Mammary epithelial cell (primary cell): ENCODE data around the gene SH3D19.

Experiments used
- EZH2 ChIP-seq: IDR thresholded peaks from 2 replicates; pipeline ENCODE4 v1.6.1; 2012; ENCODE audit warnings: low read length, inconsistent platforms, borderline replicate concordance
- TF ChIP-seq, protein P1 (sequence below), 2 donors: IDR thresholded peaks in 1 of 2; conservative IDR thresholded peaks in 1 of 2; 2 replicates each; pipeline ENCODE4 v1.5.1; 2011 to 2012; ENCODE audit warnings: inconsistent platforms in 2 of 2, low read length in 2 of 2, mild to moderate bottlenecking in 2 of 2, control low read depth in 1 of 2, low read depth in 1 of 2; ENCODE audit not compliant: insufficient read depth in 1 of 2; ENCODE audit errors: extremely low read depth in 1 of 2

DNA sequence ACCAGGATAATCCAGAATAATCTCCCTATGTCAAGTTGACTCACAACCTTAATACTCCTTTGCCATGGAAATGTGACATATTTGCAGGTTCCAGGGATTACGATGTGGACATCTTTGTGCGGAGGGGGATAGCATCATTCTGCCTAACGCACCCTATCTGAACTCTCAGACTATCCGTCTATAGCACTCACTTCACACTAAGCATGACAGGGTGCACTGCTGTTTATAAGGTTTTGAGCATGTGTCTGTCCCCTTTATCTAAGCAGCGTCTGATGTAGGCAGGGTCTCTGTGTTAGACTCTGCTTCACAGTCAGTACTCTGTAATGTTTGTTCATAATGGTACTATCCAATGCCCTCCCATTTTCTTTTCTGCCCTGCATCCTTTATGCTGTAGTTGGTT is 91.8 kb downstream of the SH3D19 start:
- TF ChIP-seq EZH2: no peak
- TF ChIP-seq, protein P1, sequence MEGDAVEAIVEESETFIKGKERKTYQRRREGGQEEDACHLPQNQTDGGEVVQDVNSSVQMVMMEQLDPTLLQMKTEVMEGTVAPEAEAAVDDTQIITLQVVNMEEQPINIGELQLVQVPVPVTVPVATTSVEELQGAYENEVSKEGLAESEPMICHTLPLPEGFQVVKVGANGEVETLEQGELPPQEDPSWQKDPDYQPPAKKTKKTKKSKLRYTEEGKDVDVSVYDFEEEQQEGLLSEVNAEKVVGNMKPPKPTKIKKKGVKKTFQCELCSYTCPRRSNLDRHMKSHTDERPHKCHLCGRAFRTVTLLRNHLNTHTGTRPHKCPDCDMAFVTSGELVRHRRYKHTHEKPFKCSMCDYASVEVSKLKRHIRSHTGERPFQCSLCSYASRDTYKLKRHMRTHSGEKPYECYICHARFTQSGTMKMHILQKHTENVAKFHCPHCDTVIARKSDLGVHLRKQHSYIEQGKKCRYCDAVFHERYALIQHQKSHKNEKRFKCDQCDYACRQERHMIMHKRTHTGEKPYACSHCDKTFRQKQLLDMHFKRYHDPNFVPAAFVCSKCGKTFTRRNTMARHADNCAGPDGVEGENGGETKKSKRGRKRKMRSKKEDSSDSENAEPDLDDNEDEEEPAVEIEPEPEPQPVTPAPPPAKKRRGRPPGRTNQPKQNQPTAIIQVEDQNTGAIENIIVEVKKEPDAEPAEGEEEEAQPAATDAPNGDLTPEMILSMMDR (conservative IDR thresholded peaks at IDR 0.05 in 1 of 2, IDR thresholded peaks at IDR 0.05 in 1 of 2; ENCODE audit: extremely low read depth in 1 of 2, insufficient read depth in 1 of 2, low read depth in 1 of 2, low read length in 2 of 2): no peak
